SU-DHL-6 (cell line): ENCODE measurements around the gene DCUN1D2.

Experiments
- H2AFZ ChIP-seq: fragments of 200-600 bp; sonication (generic); 2 replicates; pipeline ENCODE4 v1.6.1; 2014; ENCODE audit warnings: low read depth, mild to moderate bottlenecking, moderate library complexity, mixed read lengths, antibody characterized with exemption, low read length; ENCODE audit not compliant: severe bottlenecking
- H3F3A ChIP-seq: fragments of 200-600 bp; shearing (Covaris generic); 2 replicates; pipeline ENCODE4 v1.6.0; 2016; ENCODE audit warnings: antibody characterized with exemption, mild to moderate bottlenecking; ENCODE audit not compliant: insufficient read depth
- H3K27ac ChIP-seq: fragments of 200-600 bp; sonication (generic); 2 replicates; pipeline ENCODE4 v1.5.1; 2016; ENCODE audit warnings: low read depth, mild to moderate bottlenecking, low read length, moderate library complexity, mixed read lengths
- H3K27me3 ChIP-seq: fragments of 200-600 bp; sonication (generic), shearing (Covaris generic); 2 replicates; pipeline ENCODE4 v1.6.0; 2014; ENCODE audit warnings: mild to moderate bottlenecking, low read length
- H3K36me3 ChIP-seq: fragments of 200-600 bp; sonication (generic); 2 replicates; pipeline ENCODE4 v1.6.1; 2014; ENCODE audit warnings: mild to moderate bottlenecking, low read length, mixed read lengths
- H3K4me2 ChIP-seq: fragments of 300-600, 200-600 bp; shearing (Covaris generic), sonication (generic); 2 replicates; pipeline ENCODE4 v1.6.0; 2014; ENCODE audit warnings: low read length, low read depth, mild to moderate bottlenecking; ENCODE audit not compliant: poor library complexity, severe bottlenecking
- H3K4me3 ChIP-seq: fragments of 200-600 bp; sonication (generic); 2 replicates; pipeline ENCODE4 v1.5.1; 2014; ENCODE audit warnings: antibody characterized with exemption, low read length, mild to moderate bottlenecking, mixed read lengths; ENCODE audit not compliant: insufficient read depth, poor library complexity, severe bottlenecking
- H3K79me2 ChIP-seq: fragments of 200-600 bp; sonication (generic); 2 replicates; pipeline ENCODE4 v1.6.1; 2014; ENCODE audit warnings: mild to moderate bottlenecking, low read length, moderate library complexity; ENCODE audit not compliant: insufficient read depth
- H3K9ac ChIP-seq: fragments of 200-600 bp; sonication (generic); 2 replicates; pipeline ENCODE4 v1.7.0; 2014; ENCODE audit warnings: mild to moderate bottlenecking, low read length
- H3K9me2 ChIP-seq: fragments of 200-600 bp; sonication (generic); replicated peaks from 2 replicates; pipeline ENCODE4 v1.6.1; 2014; ENCODE audit warnings: low read length; ENCODE audit not compliant: insufficient read depth
- H3K9me3 ChIP-seq: fragments of 200-600 bp; sonication (generic); 2 replicates; pipeline ENCODE4 v1.6.1; 2014; ENCODE audit warnings: low read length, mixed read lengths; ENCODE audit not compliant: insufficient read depth
- H4K20me1 ChIP-seq: fragments of 200-600 bp; sonication (generic); 2 replicates; pipeline ENCODE4 v1.6.1; 2014; ENCODE audit warnings: low read depth, mild to moderate bottlenecking, antibody characterized with exemption, low read length, moderate library complexity, mixed read lengths
- CTCF ChIP-seq: fragments of 200-600 bp; sonication (generic); IDR thresholded peaks from one replicate; pipeline ENCODE4 v1.5.1; 2017; ENCODE audit warnings: antibody characterized with exemption, mild to moderate bottlenecking, low read length, moderate library complexity; ENCODE audit not compliant: insufficient read depth, poor library complexity, severe bottlenecking
- EZH2phosphoT487 ChIP-seq: fragments of 200-600 bp; sonication (generic), shearing (Covaris generic); conservative IDR thresholded peaks from 2 replicates; pipeline ENCODE4 v1.6.1; 2018; ENCODE audit warnings: mild to moderate bottlenecking, antibody characterized with exemption, low read length, moderate library complexity, mixed read lengths

The DCUN1D2 gene

DNA sequence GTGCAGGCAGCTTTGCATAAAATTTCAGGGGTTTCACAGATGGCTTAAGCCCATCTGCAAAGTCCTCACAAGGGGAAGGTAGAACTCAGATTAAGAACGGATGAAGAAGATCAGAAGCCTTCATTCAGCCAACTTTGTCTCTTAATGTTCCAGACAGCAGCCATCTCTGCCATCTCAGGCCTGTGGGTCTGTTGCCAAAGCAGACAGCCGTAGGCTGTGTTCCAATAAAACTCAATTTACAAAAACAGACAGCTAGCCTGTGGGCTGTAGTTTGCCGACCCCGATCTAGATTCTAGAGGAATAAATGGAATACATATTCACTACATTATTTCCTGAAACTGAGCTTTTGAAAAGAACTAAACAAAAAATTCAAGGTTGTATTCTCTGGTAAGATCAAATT lies 3.8 kb downstream of the DCUN1D2 start:
- Histone ChIP-seq H3K9me3 (no peaks in the 10 kb centered on the region), H3K79me2 (peaks cover 88% of the 10 kb centered on the region), H3K27me3 (no peaks in the 10 kb centered on the region), H3K36me3 (no peaks in the 10 kb centered on the region), H3F3A (peaks cover 3% of the 10 kb centered on the region; the same call in 1 of the 2 replicates), H4K20me1 (peaks cover 7% of the 10 kb centered on the region; the same call in 1 of the 2 replicates), H3K4me3 (no peak overlapping the region), H3K27ac (no peak overlapping the region), H2AFZ (no peak overlapping the region), H3K9me2 (no peaks in the 10 kb centered on the region), H3K9ac (no peak overlapping the region), H3K4me2 (no peak overlapping the region)
- TF ChIP-seq CTCF (no peak), EZH2phosphoT487 (no peak)

- Histone ChIP-seq H2AFZ (no peak overlapping the region), H3K4me3 (no peak overlapping the region), H3K9me2 (no peaks in the 10 kb centered on the region), H4K20me1 (peaks cover 7% of the 10 kb centered on the region; the same call in 1 of the 2 replicates), H3K27me3 (no peaks in the 10 kb centered on the region), H3K79me2 (peaks cover 86% of the 10 kb centered on the region), H3K9ac (no peak overlapping the region), H3F3A (peaks cover 3% of the 10 kb centered on the region; the same call in 1 of the 2 replicates), H3K9me3 (no peaks in the 10 kb centered on the region), H3K27ac (no peak overlapping the region), H3K36me3 (no peaks in the 10 kb centered on the region; the same call in 1 of the 2 replicates), H3K4me2 (no peak overlapping the region)
- TF ChIP-seq EZH2phosphoT487: no peak
- TF ChIP-seq CTCF: no peak
Observed at GRCh38 chr13:113485545-113485944, 5.0 kb downstream of the DCUN1D2 start.

- H3K36me3 ChIP-seq: peaks cover 15% of the 10 kb centered on the region
- H3F3A ChIP-seq: peaks cover 3% of the 10 kb centered on the region; the same call in 1 of the 2 replicates
- no peaks in the 10 kb centered on the region for H3K9me3 ChIP-seq
- no peak overlapping the region for H3K27ac ChIP-seq
- no peak overlapping the region for H3K9ac ChIP-seq
- no peak overlapping the region for H3K4me2 ChIP-seq
- H3K79me2 ChIP-seq: peaks cover 72% of the 10 kb centered on the region
- H4K20me1 ChIP-seq: 0 out of 2 replicates have a peak, but pooled peaks cover 4% of the 10 kb centered on the region
- TF ChIP-seq EZH2phosphoT487: no peak
- TF ChIP-seq CTCF: no peak
- no peak overlapping the region for H3K4me3 ChIP-seq
- H3K27me3 ChIP-seq: no peaks in the 10 kb centered on the region
- H3K9me2 ChIP-seq: no peaks in the 10 kb centered on the region
- H2AFZ ChIP-seq: no peak overlapping the region
Observed at GRCh38 chr13:113483504-113484293, 6.8 kb downstream of the DCUN1D2 start.
